ENCODE results near the gene STK10.

- TF ChIP-seq POLR2AphosphoS5 (IDR thresholded peaks at IDR 0.05; ENCODE audit: low read depth, low read length): no peak
- TF ChIP-seq GABPA (IDR thresholded peaks at IDR 0.05; ENCODE audit: low read depth): no peak
- TF ChIP-seq USF2 (IDR thresholded peaks at IDR 0.05; ENCODE audit: borderline replicate concordance, low read depth, low read length): no peak
- TF ChIP-seq REST (IDR thresholded peaks at IDR 0.05; ENCODE audit: low read depth, low read length): no peak
- TF ChIP-seq CTCF (IDR thresholded peaks at IDR 0.05): no peak
- no peak for TF ChIP-seq SIN3A (IDR thresholded peaks at IDR 0.05; ENCODE audit: borderline replicate concordance, low read depth, low read length)
- TF ChIP-seq GATA2 (CRISPR knock-in tag; IDR thresholded peaks at IDR 0.05): no peak
- no peak for TF ChIP-seq TAF1 (IDR thresholded peaks at IDR 0.05; ENCODE audit: borderline replicate concordance, low read depth, low read length)
- TF ChIP-seq RCOR1 (IDR thresholded peaks at IDR 0.05; ENCODE audit: low read length): no peak
- no peak for TF ChIP-seq MAX (IDR thresholded peaks at IDR 0.05; ENCODE audit: low read depth)
- TF ChIP-seq ZBTB33 (IDR thresholded peaks at IDR 0.05; ENCODE audit: borderline replicate concordance, low read depth): no peak
- no peak for TF ChIP-seq EP300 (IDR thresholded peaks at IDR 0.05; ENCODE audit: borderline replicate concordance in 1 of 2, low read depth in 1 of 2, low read length in 1 of 2)
- no peak for TF ChIP-seq SMC3 (IDR thresholded peaks at IDR 0.05; ENCODE audit: low read depth, low read length)
- no peak for TF ChIP-seq EZH2phosphoT487 (IDR thresholded peaks at IDR 0.05; ENCODE audit: borderline replicate concordance, low read depth)
These were observed 42.8 kb downstream of the STK10 start for GRCh38 chr5:172144931-172145869.
